HCT116 (cell line): ENCODE data around the gene NT5C2. TPM values are rescaled to one million over a fixed set of nuclear protein-coding genes. Genes with fewer than 3 reads are reported as not detected.
"Not testable (repeated sequence)": the region's sequence is repeated elsewhere in the genome, so short reads cannot be mapped to it uniquely, and the experiment has no call there.

Experiments
- ATAC-seq: fragments of 200-7000 bp; cut with Tn5 transposase; 2 replicates; pipeline ENCODE4 v1.9.1; 2020; ENCODE audit warnings: mild to moderate bottlenecking, moderate library complexity
- BruUV-seq: library from RNA; stranded (reverse); fragments of 400-500 nt; replicated peaks from 2 replicates; lab custom pipeline; 2021; lab: Mats Ljungman, UMichigan
- CTCF ChIA-PET: fragments of 300-600 bp; sonication (Branson Sonifier 250); formaldehyde crosslinking; loops from one replicate; lab custom pipeline; 2021; ENCODE audit warnings: antibody characterized with exemption; lab: Charles Lee
- POLR2A ChIA-PET: fragments of 300-600, 350-600 bp; sonication (Branson Sonifier 250); formaldehyde crosslinking; loops from one replicate; lab custom pipeline; 2021; ENCODE audit warnings: antibody characterized with exemption; lab: Charles Lee
- RAD21 ChIA-PET, 2 experiments: fragments of 300-600 bp; sonication (Branson Sonifier 250); formaldehyde crosslinking; loops; one replicate each; lab custom pipeline; 2023; ENCODE audit warnings: low total read pairs in 2 of 2; ENCODE audit not compliant: uncharacterized antibody in 2 of 2, unreplicated experiment in 2 of 2, low non-redundant PET in 1 of 2; lab: Charles Lee
- DNase-seq: peaks from one replicate; pipeline ENCODE4 v3.0.0-alpha.2; 2010; ENCODE audit warnings: low read depth, low spot score
- H2AFZ ChIP-seq: fragments of 200-600 bp; shearing (Covaris generic), sonication (generic); 2 replicates; pipeline ENCODE4 v1.6.1; 2017; ENCODE audit warnings: low read depth, mixed run types, mixed read lengths, antibody characterized with exemption, low read length; ENCODE audit not compliant: poor library complexity, severe bottlenecking
- H3K27ac ChIP-seq: 2 replicates; pipeline ENCODE4 v1.5.1; 2012; ENCODE audit warnings: low read depth, low read length
- H3K27me3 ChIP-seq: fragments of 200-600 bp; sonication (generic); 2 replicates; pipeline ENCODE4 v1.6.1; 2016; ENCODE audit warnings: mixed run types, low read length, mixed read lengths; ENCODE audit not compliant: insufficient read depth
- H3K36me3 ChIP-seq, 2 experiments: fragments of 200-500 bp in 1 of 2; fragments of 200-600 bp in 1 of 2; sonication (Bioruptor generic) in 1 of 2; sonication (generic) in 1 of 2; 2 replicates each; pipeline versions ENCODE4 v1.5.1 to v1.6.1; 2014 to 2016; ENCODE audit warnings: low read length in 2 of 2, inconsistent platforms in 1 of 2, mixed read lengths in 1 of 2, mixed run types in 1 of 2; ENCODE audit not compliant: insufficient read depth in 2 of 2, control insufficient read depth in 1 of 2
- H3K4me1 ChIP-seq, 2 experiments: fragments of 200-600 bp in 1 of 2; sonication (generic) in 1 of 2; 2 replicates each; pipeline versions ENCODE4 v1.5.1 to v1.6.1; 2012 to 2017; ENCODE audit warnings: low read length in 2 of 2, inconsistent platforms in 1 of 2, mild to moderate bottlenecking in 1 of 2, mixed read lengths in 1 of 2, mixed run types in 1 of 2, moderate library complexity in 1 of 2; ENCODE audit not compliant: insufficient read depth in 2 of 2, control insufficient read depth in 1 of 2
- H3K4me2 ChIP-seq: fragments of 200-600 bp; sonication (generic); 2 replicates; pipeline ENCODE4 v1.6.1; 2017; ENCODE audit warnings: mixed run types, low read length, mixed read lengths
- H3K4me3 ChIP-seq, 2 experiments: fragments of 200-600 bp in 1 of 2; sonication (generic) in 1 of 2; replicated peaks in 1 of 2; 2 replicates each; pipeline ENCODE4 v1.5.1; 2011 to 2016; ENCODE audit warnings: low read length in 2 of 2, control low read depth in 1 of 2, low read depth in 1 of 2, mild to moderate bottlenecking in 1 of 2, mixed read lengths in 1 of 2, mixed run types in 1 of 2
- H3K79me2 ChIP-seq: fragments of 200-600 bp; sonication (generic); 2 replicates; pipeline ENCODE4 v1.6.1; 2017; ENCODE audit warnings: mild to moderate bottlenecking, mixed run types, low read length, moderate library complexity, mixed read lengths; ENCODE audit not compliant: insufficient read depth
- H3K9ac ChIP-seq: fragments of 200-600 bp; sonication (generic); 2 replicates; pipeline ENCODE4 v1.6.1; 2016; ENCODE audit warnings: low read length, mixed read lengths
- H3K9me2 ChIP-seq: fragments of 200-600 bp; sonication (generic), shearing (Covaris generic); 2 replicates; pipeline ENCODE4 v1.6.1; 2017; ENCODE audit warnings: mixed run types, mild to moderate bottlenecking, moderate library complexity; ENCODE audit not compliant: insufficient read depth
- H3K9me3 ChIP-seq, 2 experiments: fragments of 200-500 bp in 1 of 2; fragments of 200-600 bp in 1 of 2; sonication (Bioruptor generic) in 1 of 2; sonication (generic) in 1 of 2; 2 replicates each; pipeline ENCODE4 v1.6.1; 2014 to 2017; ENCODE audit warnings: low read length in 2 of 2, mixed read lengths in 2 of 2, inconsistent platforms in 1 of 2, low read depth in 1 of 2, mild to moderate bottlenecking in 1 of 2, mixed run types in 1 of 2, moderate library complexity in 1 of 2; ENCODE audit not compliant: control insufficient read depth in 1 of 2, insufficient read depth in 1 of 2
- H4K20me1 ChIP-seq: fragments of 200-600 bp; sonication (generic), shearing (Covaris generic); 2 replicates; pipeline ENCODE4 v1.6.1; 2017; ENCODE audit warnings: mixed run types, mild to moderate bottlenecking, moderate library complexity; ENCODE audit not compliant: insufficient read depth
- EZH2phosphoT487 ChIP-seq: fragments of 200-600 bp; IDR thresholded peaks from 2 replicates; pipeline ENCODE4 v1.6.1; 2018; ENCODE audit warnings: antibody characterized with exemption, borderline replicate concordance
- intact Hi-C: fragments of 100-400 bp; cut with micrococcal nuclease; formaldehyde crosslinking; loops from 2 replicates; pipeline ENCODE4 v1.10.0; 2022
- total RNA-seq: library from RNA; stranded (reverse); gene quantifications from one replicate; pipeline ENCODE4 v1.2.1, GENCODE V29; 2021; ENCODE audit not compliant: unreplicated experiment

Gene NT5C2
- total RNA-seq, 1 experiment from 2014 or later: 63.0 TPM

- ATAC-seq, DNase-seq, CTCF ChIA-PET, H3K27ac ChIP-seq, H2AFZ ChIP-seq, H3K4me3 ChIP-seq, POLR2A ChIA-PET, H3K4me2 ChIP-seq, H3K27me3 ChIP-seq, H3K9me2 ChIP-seq, H3K36me3 ChIP-seq, H3K9ac ChIP-seq, H4K20me1 ChIP-seq, H3K9me3 ChIP-seq, intact Hi-C loops, RAD21 ChIA-PET: not testable (repeated sequence)
- Histone ChIP-seq H3K79me2 (peaks cover 49% of the 10 kb centered on the region), H3K4me1 (peaks cover 9 to 12% of the 10 kb centered on the region in 2 experiments; a peak in 2 of 4 replicates)
- TSS peak; percentile 28 for BruUV-seq
Measured at GRCh38 chr10:103167554-103167953, 25.5 kb downstream of the NT5C2 start.

GRCh38 chr10:103166523-103166922 lies 26.5 kb downstream of the NT5C2 start:
- Histone ChIP-seq H3K9ac (no peak overlapping the region), H3K27ac (no peak overlapping the region), H3K79me2 (peaks cover 48% of the 10 kb centered on the region), H2AFZ (no peak overlapping the region), H3K9me2 (no peaks in the 10 kb centered on the region), H4K20me1 (peaks cover 4% of the 10 kb centered on the region; the same call in 1 of the 2 replicates), H3K9me3 (peaks cover 0 to 4% of the 10 kb centered on the region in 2 experiments; a peak in 1 of 4 replicates), H3K4me3 (no peak overlapping the region), H3K4me2 (no peak overlapping the region), H3K4me1 (peaks cover 6 to 10% of the 10 kb centered on the region in 2 experiments; a peak in 2 of 4 replicates), H3K27me3 (no peaks in the 10 kb centered on the region), H3K36me3 (peaks cover 7 to 9% of the 10 kb centered on the region in 2 experiments; a peak in 2 of 4 replicates)
- POLR2A ChIA-PET: no interaction called here
- CTCF ChIA-PET: no interaction called here
- no TSS peak for BruUV-seq
- ATAC-seq: no peak
- RAD21 ChIA-PET: no interaction called here
- intact Hi-C loops: no loop called here
- no peak for DNase-seq
- no peak for TF ChIP-seq EZH2phosphoT487

GRCh38 chr10:103163766-103164403 lies 29.2 kb downstream of the NT5C2 start:
- DNase-seq, H3K9me2 ChIP-seq, BruUV-seq, H3K4me1 ChIP-seq, intact Hi-C loops, CTCF ChIA-PET, H3K27me3 ChIP-seq, H4K20me1 ChIP-seq, H3K9me3 ChIP-seq, H3K36me3 ChIP-seq, H3K4me3 ChIP-seq, RAD21 ChIA-PET, H2AFZ ChIP-seq, H3K4me2 ChIP-seq, ATAC-seq, H3K27ac ChIP-seq, H3K9ac ChIP-seq: not testable (repeated sequence)
- POLR2A ChIA-PET: interaction anchor here (1.3 to 1.4 kb wide), 2 partner anchors 9 to 78 kb away, joined by 3 read pairs; no protein-coding TSS in a partner anchor
- peaks cover 36% of the 10 kb centered on the region for H3K79me2 ChIP-seq
